ENCODE data around the gene SNX10.

The SNX10 gene

DNA sequence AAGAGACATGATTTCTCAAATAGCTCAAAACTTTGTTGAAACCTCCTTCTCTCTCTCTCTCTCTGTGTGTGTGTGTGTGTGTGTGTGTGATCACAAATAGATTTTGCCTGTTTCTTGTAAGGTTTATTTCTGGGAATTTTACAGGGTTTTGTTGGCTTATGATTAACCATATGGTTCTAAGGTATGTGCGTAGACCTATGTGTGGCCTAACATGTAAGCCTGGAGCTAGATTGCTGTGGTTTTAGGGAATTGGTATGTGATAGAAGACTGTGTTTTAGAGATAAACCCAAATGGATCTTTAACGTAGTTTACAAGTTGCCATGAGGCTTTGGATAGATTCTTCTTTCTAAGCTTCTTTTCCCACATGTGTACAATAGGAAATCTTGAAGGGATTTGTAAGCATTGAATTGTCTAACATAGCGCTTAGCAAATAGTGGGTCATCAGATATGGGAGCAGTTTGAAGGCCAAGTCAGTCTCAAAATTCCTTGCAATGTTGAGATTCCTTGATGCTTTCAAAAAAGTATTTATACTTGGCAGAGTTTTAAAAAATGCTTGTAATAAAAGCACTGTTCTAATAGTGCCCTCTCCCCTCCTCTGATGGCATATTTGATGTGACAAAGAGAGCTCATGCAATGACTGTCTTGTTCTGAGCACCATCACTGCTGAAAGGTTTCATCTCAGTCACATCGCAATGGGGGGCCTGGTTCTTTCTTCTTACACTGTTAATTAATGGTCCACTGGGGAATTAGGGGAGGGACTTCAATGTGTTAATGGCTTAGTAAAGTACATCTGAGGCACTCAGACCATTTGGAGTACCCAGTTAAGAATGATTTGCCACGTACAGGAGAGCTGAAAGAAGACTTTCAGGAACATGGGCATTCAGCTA is 118.2 kb downstream of the SNX10 start:
- peak; percentile 34 for DNase-seq

DNA sequence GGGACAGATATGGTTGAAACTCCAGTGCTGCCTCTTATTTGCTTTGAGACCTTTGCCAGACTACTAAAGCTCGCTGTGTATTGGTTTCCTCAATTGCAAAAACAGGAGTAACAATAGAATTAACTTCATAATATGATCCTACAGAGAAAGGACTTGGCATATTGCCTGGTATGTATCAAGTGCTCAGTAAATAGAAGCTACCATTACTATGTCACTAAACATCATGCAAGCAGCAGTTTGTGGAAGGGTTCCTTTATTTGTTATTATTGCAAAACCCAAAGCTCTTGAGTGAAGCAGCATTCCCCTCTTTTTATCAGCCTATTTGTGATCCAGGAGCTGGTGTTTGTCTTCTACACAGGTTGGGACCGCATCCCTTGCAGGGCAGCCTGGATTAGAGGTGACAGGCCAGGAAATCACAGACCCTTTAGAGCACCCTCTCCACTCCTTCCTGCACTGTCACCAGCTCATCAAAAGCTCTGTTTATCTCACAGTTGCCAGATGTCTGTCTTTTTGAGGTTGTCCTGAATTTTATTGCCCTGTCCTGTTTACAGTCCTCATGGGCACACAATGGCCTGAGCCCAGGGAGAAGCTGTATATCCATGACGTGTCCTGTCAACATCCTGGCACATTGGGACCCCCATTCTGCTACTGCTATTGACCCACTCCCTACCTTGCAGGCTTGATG is 121.5 kb downstream of the SNX10 start:
- DNase-seq: peak; percentile 99

DNA sequence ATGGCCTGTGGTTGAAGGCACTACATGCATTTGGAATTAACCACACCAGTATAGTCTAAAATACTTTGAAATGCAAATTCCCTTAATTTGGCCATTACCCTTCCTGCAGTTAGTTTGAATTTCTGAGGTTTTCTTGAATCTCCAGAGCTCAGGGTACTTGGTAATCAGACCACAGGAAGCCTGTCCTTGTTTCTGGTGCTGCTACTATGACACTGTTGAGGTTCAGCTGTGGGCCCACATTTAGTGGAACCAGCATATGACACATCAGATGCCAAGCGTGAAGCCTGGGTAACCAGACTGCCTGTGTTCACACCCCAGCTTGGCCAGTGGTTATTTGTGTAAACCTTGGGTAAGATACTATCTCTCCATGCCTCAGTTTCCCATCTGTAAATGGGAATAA is 124.3 kb downstream of the SNX10 start:
- DNase-seq: no peak

DNA sequence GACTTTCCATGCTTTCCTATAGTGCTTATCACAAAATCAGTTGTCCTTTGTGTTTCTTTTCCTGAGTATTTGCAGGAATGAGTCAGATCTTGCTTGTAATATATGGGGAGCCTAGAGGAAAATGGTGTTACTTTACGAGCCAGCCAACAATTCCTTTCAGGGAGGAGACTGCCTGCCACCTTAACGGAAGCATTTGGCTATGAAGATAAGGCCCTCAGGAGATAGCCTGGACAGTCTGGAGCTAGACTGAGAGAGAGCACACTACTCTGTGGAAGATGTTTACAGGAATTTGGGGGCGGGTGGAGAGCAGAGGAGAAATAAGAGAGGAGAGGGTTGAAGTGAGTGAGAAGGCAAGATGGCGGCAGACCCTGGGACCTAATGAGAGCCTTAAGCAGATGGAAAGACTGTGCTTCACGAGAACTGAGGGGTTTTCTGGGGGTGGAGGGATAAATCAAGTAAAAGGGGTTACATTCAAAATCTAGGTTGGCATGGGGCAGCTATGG is 126.3 kb downstream of the SNX10 start:
- no peak for DNase-seq

DNA sequence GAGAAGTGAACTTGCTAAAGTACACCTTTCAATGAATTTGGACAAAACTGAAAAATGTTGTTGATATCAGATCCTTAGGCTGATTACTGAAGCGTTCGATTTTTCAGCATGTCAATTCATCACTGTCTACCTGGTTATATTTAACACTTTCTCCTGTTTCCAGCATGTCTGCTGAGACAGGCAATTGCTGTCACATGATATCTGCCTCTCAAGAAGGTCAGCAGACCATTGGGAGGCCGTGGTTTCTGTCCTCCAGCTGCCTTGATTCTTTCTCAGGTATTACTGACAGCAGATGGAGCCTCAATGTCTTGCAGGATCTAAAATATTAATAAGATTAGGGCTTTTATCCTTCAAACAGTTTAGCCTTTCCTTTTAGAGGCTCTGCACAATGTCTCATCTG is 127.5 kb downstream of the SNX10 start:
- DNase-seq: no peak

DNA sequence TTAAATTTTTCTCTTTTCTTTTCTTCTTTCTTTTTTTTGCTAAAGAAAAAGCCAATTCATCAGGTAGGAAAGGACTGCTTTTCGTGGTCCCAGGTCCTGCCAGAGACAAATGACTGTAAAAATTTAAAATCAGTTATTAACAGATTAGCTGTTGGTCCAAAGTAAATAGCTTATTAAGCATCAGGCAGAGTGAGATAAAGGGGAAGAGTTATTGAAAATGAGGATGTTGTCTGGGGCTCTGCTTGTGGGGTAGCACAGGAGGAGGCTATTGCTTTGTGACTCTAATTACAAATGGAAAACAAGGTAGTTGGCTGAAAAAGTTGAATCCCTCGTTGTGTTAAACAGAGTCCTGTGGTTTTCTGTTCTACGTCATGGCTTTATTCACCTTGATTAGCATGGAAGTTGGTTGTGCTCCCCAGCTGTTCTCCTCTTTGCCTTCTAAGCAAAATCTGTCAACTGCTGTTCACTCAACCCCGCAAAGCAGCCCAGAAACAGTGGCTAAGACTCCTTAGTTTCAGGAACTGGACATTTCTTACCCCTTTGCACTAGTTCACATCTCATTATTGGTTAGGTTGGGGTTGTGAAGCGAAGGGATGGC is 128.9 kb downstream of the SNX10 start:
- no peak for DNase-seq

DNA sequence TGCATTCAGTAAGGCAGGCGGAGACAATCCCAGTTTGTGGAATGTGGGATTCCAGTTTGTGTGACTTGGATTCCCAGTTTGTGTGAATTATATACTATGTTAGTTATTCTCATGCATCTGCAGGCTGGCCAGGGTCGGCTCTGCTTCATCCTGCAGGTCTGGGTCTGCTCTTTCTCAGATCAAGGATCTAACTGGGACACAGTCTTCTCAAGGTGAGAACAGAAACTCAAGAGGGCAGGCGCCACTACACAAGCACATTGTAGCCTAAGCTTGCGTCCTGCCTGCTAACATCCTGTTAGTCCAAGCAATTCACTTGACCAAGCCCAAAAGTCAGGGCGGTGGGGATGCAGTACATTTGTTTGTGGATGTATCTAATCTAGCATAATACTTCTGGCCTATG is 131.1 kb downstream of the SNX10 start:
- DNase-seq: no peak

DNA sequence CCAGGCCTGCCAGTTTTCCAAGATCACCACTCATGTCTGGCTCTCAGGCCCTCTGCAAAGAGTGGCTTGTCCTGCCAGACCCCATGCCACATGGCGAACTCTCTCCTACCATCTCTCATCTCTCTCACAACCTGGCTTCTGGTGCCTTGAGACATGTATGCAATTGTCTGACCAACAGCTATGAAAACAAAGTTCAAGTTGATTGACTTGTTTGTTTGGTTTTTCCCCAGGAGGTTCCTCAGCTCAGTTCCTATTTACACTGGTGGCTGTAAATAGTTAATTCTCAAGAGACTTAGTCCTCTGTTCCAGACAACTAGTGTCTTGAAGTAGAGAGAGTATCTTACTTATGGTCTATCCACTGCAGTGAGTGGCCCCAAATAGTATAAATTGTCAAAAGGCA is 131.8 kb downstream of the SNX10 start:
- no peak for DNase-seq

All from NCI-H748 treated with DMSO at 0.1 percent for 48 hours (cell line).